Kidney (tissue), 14 donors: Measurements from ENCODE around the gene AKR1C3. TPM values are rescaled to one million over a fixed set of nuclear protein-coding genes. Genes with fewer than 3 reads are reported as not detected.

Experiments used
- DNase-seq, 5 donors: peaks; one replicate each; pipeline ENCODE4 v3.0.0-alpha.2; 2013 to 2020
- FAIRE-seq: peaks from 2 replicates; lab custom pipeline; 2012; peaks lifted over from hg19 to GRCh38; lab: Jason Lieb, UNC
- H3K27ac ChIP-seq, 2 donors: one replicate each; pipeline ENCODE4 v1.7.0; 2013; ENCODE audit warnings: low read depth in 2 of 2, low read length in 2 of 2, inconsistent platforms in 1 of 2
- H3K27me3 ChIP-seq: one replicate; pipeline ENCODE4 v1.7.1; 2013; ENCODE audit warnings: low read length, inconsistent platforms; ENCODE audit not compliant: control insufficient read depth, insufficient read depth
- H3K36me3 ChIP-seq, 3 donors: one replicate each; pipeline versions ENCODE4 v1.7.0 to v1.7.1; 2013; ENCODE audit warnings: low read length in 3 of 3, control low read depth in 1 of 3, inconsistent platforms in 1 of 3; ENCODE audit not compliant: insufficient read depth in 3 of 3, control insufficient read depth in 2 of 3
- H3K4me1 ChIP-seq, 3 donors: one replicate each; pipeline versions ENCODE4 v1.7.0 to v1.7.1; 2013; ENCODE audit warnings: low read length in 3 of 3, inconsistent platforms in 1 of 3, low read depth in 1 of 3; ENCODE audit not compliant: control insufficient read depth in 2 of 3, insufficient read depth in 2 of 3
- H3K4me3 ChIP-seq, 3 donors: one replicate each; pipeline versions ENCODE4 v1.7.0 to v1.8.1; 2013; ENCODE audit warnings: low read length in 3 of 3, control low read depth in 1 of 3, inconsistent platforms in 1 of 3
- H3K9ac ChIP-seq, 3 donors: one replicate each; pipeline versions ENCODE4 v1.7.0 to v1.7.1; 2013; ENCODE audit warnings: low read length in 3 of 3, control low read depth in 1 of 3, inconsistent platforms in 1 of 3
- H3K9me3 ChIP-seq, 3 donors: one replicate each; pipeline versions ENCODE4 v1.7.0 to v1.7.1; 2013; ENCODE audit warnings: low read length in 3 of 3, control low read depth in 1 of 3, inconsistent platforms in 1 of 3; ENCODE audit not compliant: control insufficient read depth in 2 of 3, insufficient read depth in 1 of 3
- CTCF ChIP-seq: IDR thresholded peaks from 3 replicates; pipeline ENCODE4 v1.5.1; 2012; ENCODE audit warnings: mild to moderate bottlenecking, moderate library complexity, borderline replicate concordance; ENCODE audit not compliant: insufficient read depth; ENCODE audit errors: extremely low read depth
- intact Hi-C: fragments of 100-400 bp; cut with DNase I; formaldehyde crosslinking; loops from one replicate; pipeline ENCODE4 v1.11.1; 2022
- polyA plus RNA-seq: library from polyadenylated mRNA; stranded (reverse); fragments of 350-450 nt; fragmentation: Illumina TruSeq; extraction: RNeasy Lipid Tissue Mini Kit (QIAGEN cat#74804); gene quantifications from one replicate; pipeline ENCODE4 v1.2.3, GENCODE V29; 2014; ENCODE audit warnings: low read depth, low replicate concordance; ENCODE audit not compliant: insufficient read depth
- total RNA-seq: library from RNA; stranded (reverse); fragmentation: NEBNext Ultra II Directional; extraction: Animal tissue kit (Norgen Biotek cat#: 25700); gene quantifications from one replicate; pipeline ENCODE4 v1.2.1, GENCODE V29; 2021
- donor health status: control.
- donor health status: control.
- donor health status: control.
- donor health status: control.
- donor health status: control.
- donor health status: DM: yes; HTN: yes; CAD: no.
- donor health status: Normal renal cell carcinoma (clear cell type).

Gene AKR1C3
- total and polyA plus RNA-seq, 2 donors from 2014 or later = 61.8 to 187 TPM

- H3K36me3 ChIP-seq = no peaks in the 10 kb centered on the region
- H3K9ac ChIP-seq = no peak overlapping the region
- intact Hi-C loops = no loop called here
- H3K9me3 ChIP-seq = no peaks in the 10 kb centered on the region
- H3K27ac ChIP-seq = no peak overlapping the region
- no peaks in the 10 kb centered on the region for H3K27me3 ChIP-seq
- no peak for TF ChIP-seq CTCF
- no peak for FAIRE-seq
- H3K4me3 ChIP-seq = no peak overlapping the region
- no peak for DNase-seq
- no peaks in the 10 kb centered on the region for H3K4me1 ChIP-seq
Observed at GRCh38 chr10:5064656-5065055, 29.6 kb upstream of the AKR1C3 start.

- no peaks in the 10 kb centered on the region for H3K36me3 ChIP-seq
- intact Hi-C loops = no loop called here
- FAIRE-seq = no peak
Observed at GRCh38 chr10:5068274-5068984, 25.8 kb upstream of the AKR1C3 start.

GRCh38 chr10:5070648-5071410, 23.4 kb upstream of the AKR1C3 start:
- intact Hi-C loops = no loop called here
- Histone ChIP-seq H3K4me3 (peak overlapping the region in 2 of 3 donors; percentile 21 to 27), H3K9me3 (no peaks in the 10 kb centered on the region), H3K27ac (peak overlapping the region; percentile 85 to 87), H3K4me1 (peaks cover 6 to 15% (median 9%) of the 10 kb centered on the region in 3 donors), H3K36me3 (no peaks in the 10 kb centered on the region), H3K27me3 (no peaks in the 10 kb centered on the region), H3K9ac (peak overlapping the region in 1 of 3 donors; percentile 17)
- FAIRE-seq (no peak), DNase-seq (no peak)
- no peak for TF ChIP-seq CTCF

More at GRCh38 chr10:5068274-5068984, 25.8 kb upstream of the AKR1C3 start:
- DNase-seq = no peak
- no peak for TF ChIP-seq CTCF
- H3K27me3 ChIP-seq = no peaks in the 10 kb centered on the region
- H3K27ac ChIP-seq = no peak overlapping the region
- no peaks in the 10 kb centered on the region for H3K9me3 ChIP-seq
- H3K9ac ChIP-seq = no peak overlapping the region
- H3K4me3 ChIP-seq = no peak overlapping the region
- H3K4me1 ChIP-seq = peaks cover 6 to 15% (median 9%) of the 10 kb centered on the region in 3 donors
